Mucosa of descending colon (tissue), 3 donors: ENCODE results near the gene PM20D1. TPM values are rescaled to one million over a fixed set of nuclear protein-coding genes. Genes with fewer than 3 reads are reported as not detected.

Source experiments
- ATAC-seq: fragments of 200-7000 bp; cut with Tn5 transposase; one replicate; pipeline ENCODE4 v1.9.1; 2020; ENCODE audit warnings: mild to moderate bottlenecking, moderate library complexity
- DNase-seq, 3 donors: peaks; one replicate each; pipeline ENCODE4 v3.0.0-alpha.2; 2020
- H3K36me3 ChIP-seq: fragments of 200-600 bp; one replicate; pipeline ENCODE4 v1.8.0; 2021; ENCODE audit warnings: low read depth, mild to moderate bottlenecking
- H3K4me1 ChIP-seq: fragments of 200-600 bp; one replicate; pipeline ENCODE4 v1.8.0; 2021; ENCODE audit warnings: low read depth, mild to moderate bottlenecking
- H3K4me3 ChIP-seq: fragments of 200-600 bp; one replicate; pipeline ENCODE4 v1.8.0; 2021; ENCODE audit warnings: mild to moderate bottlenecking
- H3K9me3 ChIP-seq: fragments of 200-600 bp; one replicate; pipeline ENCODE4 v1.8.0; 2021; ENCODE audit warnings: mild to moderate bottlenecking
- CTCF ChIP-seq: fragments of 200-600 bp; IDR thresholded peaks from one replicate; pipeline ENCODE4 v1.8.0; 2022; ENCODE audit warnings: antibody characterized with exemption, mild to moderate bottlenecking
- intact Hi-C, 2 donors: fragments of 100-400 bp; cut with DNase I in 1 of 2; cut with micrococcal nuclease in 1 of 2; formaldehyde crosslinking; loops; one replicate each; pipeline versions ENCODE4 v1.11.0 to v1.11.1; 2022; cut with DNase I, micrococcal nuclease
- total RNA-seq, 3 donors: library from RNA; stranded (reverse); fragmentation: NEBNext Ultra II Directional in 2 of 3; extraction: Animal tissue kit (Norgen Biotek cat#: 25700) in 2 of 3; gene quantifications; one replicate each; pipeline versions ENCODE4 v1.2.1 to v1.2.4, GENCODE V29; 2021 to 2023
- donor health status: DM: no; HTN: no; CAD: no; lungs with moderate emphysema.
- donor health status: DM: no; HTN: no; CAD: no.
- donor health status: DM: no; HTN: yes; CAD: no.

Gene PM20D1
- total RNA-seq, 3 donors from 2014 or later = 0.19 TPM; not detected in 2

DNA sequence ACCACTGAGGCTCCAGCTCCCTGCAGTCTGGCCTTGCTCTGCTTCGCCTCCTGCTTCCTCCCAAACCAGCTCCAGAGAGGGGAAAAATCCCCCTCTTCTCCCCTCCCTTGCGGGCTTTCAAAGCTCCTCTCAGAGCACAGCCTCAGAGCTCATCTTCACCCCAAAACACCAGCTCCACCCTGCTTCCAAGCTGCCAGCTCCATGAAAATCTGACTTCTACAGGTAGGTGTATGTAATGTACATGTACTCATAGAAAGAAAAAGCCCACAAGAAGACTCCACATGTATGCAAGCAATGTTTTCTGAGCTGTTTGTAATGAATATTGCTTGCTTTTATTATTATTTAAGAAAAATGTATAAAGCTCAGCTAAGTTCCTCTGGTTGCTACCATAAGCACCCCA is 45.3 kb downstream of the PM20D1 start:
- intact Hi-C loops = no loop called here
- DNase-seq (no peak), ATAC-seq (no peak)
- TF ChIP-seq CTCF = no peak
- H3K36me3 ChIP-seq = no peaks in the 10 kb centered on the region
- H3K4me3 ChIP-seq = no peak overlapping the region
- no peaks in the 10 kb centered on the region for H3K9me3 ChIP-seq
- no peaks in the 10 kb centered on the region for H3K4me1 ChIP-seq

DNA sequence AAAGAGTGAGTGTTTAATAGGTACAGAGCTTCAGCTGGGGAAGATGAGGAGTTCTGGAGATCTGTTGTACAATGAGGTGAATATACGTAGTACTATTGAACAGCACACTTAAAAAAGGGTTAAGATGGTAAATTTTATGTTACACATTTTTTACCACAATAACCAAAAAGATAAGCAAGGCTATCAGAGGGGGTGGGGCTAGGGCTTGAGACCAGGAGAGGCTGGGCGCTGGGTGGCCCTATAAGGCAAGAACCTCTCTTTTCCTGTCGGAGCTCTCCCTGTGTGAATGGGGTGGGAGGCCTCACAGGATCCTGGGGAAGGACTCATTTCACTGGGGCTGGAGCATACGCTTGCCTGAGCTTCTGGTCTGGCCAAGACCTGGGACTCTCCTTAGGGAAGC is 45.9 kb downstream of the PM20D1 start:
- Histone ChIP-seq H3K4me3 (no peak overlapping the region), H3K4me1 (no peaks in the 10 kb centered on the region), H3K9me3 (no peaks in the 10 kb centered on the region), H3K36me3 (no peaks in the 10 kb centered on the region)
- DNase-seq = no peak
- intact Hi-C loops = no loop called here
- TF ChIP-seq CTCF = no peak
- ATAC-seq = no peak

DNA sequence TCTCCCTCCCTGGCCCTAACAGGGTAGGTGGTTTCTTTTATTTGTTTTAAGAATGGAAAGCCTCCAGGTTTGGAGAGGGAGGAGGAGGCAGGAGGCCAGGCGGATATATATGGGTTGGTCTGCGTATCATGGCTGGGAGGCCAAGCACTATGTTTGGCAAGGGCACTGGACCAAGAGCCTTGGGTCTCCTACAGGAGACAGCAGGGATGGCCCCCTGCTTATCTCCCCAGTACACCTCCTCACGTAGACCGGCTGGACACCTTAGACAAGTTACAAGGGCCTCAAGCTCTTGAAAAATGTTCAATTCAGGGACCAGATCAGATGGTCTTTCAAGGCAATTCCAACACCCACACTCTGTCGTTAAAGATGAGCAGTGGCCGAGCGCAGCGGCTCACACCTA is 47.9 kb downstream of the PM20D1 start:
- H3K36me3 ChIP-seq = no peaks in the 10 kb centered on the region
- no peak for TF ChIP-seq CTCF
- ATAC-seq = no peak
- no peaks in the 10 kb centered on the region for H3K4me1 ChIP-seq
- no peaks in the 10 kb centered on the region for H3K9me3 ChIP-seq
- DNase-seq = no peak
- intact Hi-C loops = no loop called here
- no peak overlapping the region for H3K4me3 ChIP-seq

- intact Hi-C loops = no loop called here
- Histone ChIP-seq H3K4me3 (no peak overlapping the region), H3K9me3 (no peaks in the 10 kb centered on the region), H3K36me3 (no peaks in the 10 kb centered on the region), H3K4me1 (no peaks in the 10 kb centered on the region)
- ATAC-seq (no peak), DNase-seq (no peak)
- no peak for TF ChIP-seq CTCF
Observed at GRCh38 chr1:205800981-205801703, 48.8 kb downstream of the PM20D1 start.

DNA sequence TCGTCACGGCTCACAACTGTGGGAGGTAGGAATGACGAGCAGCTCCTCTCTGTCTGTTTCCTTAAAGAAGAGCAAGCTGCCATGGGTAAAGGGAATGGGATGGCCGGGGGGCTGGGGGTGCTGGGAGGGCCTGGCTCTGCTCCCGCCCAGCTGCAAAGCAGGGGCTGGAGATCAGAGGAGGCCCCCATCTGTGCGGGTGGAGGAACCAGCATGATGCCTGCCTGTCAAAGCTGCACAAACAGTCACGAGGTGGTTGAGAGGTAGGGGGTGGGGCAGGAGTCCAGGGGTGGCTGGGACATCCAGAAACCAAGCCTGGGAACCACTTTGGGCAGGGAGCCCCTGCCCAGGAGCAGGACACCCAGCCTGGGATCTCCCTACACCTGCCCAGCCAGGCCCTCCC is 49.5 kb downstream of the PM20D1 start:
- Histone ChIP-seq H3K36me3 (no peaks in the 10 kb centered on the region), H3K4me3 (no peak overlapping the region), H3K9me3 (no peaks in the 10 kb centered on the region), H3K4me1 (no peaks in the 10 kb centered on the region)
- no peak for TF ChIP-seq CTCF
- DNase-seq = no peak
- intact Hi-C loops = no loop called here
- ATAC-seq = no peak
